ENCODE results near the gene PARD3. TPM values are rescaled to one million over a fixed set of nuclear protein-coding genes. Genes with fewer than 3 reads are reported as not detected.
"Not testable (repeated sequence)": the region's sequence is repeated elsewhere in the genome, so short reads cannot be mapped to it uniquely, and the experiment has no call there.

The PARD3 gene
- total RNA-seq, 1 experiment from 2014 or later, result 30.0 TPM

DNA sequence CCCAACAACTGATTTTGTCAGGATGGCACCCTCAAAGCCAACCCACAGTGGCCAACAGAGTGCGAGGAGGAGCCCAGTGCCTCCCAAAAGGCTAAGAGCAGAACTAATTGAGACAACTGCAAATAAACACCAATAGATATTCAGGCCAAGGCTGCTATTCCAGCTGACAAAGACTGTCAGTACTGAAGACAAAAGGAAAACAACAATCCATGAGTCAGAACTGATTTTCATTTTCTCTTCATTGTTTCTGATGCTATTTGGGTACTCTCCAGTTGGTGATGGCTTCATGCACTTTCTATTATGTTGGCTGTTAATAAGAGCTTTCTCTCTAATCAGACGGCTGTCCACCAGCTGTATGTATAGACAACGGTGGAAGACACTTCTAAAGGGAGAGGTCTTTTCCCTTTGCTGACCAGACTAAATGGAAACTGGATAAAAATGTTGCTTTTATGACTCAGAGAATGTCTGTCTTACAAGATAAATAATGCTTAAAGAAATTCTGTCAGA is 515.9 kb downstream of the PARD3 start:
- DNase-seq (ENCODE audit: low read depth), result peak; percentile 65

DNA sequence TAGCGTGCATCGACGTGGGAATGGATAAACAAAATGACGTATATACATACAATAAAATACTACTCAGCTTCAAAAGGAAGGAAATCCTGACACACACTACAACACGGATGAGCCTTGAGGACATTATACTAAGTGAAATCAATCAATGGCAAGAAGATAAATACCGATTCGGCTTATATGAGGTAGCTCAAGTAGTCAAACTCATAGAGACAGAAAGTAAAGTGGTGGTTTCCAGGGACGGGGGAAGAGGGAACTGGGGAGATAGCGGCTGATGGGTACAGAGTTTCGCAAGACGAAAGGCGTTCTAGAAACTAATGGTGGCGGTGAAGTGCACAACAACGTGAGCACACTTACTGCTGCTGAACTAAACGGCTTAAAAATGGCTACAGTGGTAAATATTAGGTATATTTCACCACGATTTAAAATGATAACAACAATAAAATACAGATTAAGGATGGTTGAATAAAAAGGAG is 516.7 kb downstream of the PARD3 start:
- no peak for DNase-seq (ENCODE audit: low read depth)

DNA sequence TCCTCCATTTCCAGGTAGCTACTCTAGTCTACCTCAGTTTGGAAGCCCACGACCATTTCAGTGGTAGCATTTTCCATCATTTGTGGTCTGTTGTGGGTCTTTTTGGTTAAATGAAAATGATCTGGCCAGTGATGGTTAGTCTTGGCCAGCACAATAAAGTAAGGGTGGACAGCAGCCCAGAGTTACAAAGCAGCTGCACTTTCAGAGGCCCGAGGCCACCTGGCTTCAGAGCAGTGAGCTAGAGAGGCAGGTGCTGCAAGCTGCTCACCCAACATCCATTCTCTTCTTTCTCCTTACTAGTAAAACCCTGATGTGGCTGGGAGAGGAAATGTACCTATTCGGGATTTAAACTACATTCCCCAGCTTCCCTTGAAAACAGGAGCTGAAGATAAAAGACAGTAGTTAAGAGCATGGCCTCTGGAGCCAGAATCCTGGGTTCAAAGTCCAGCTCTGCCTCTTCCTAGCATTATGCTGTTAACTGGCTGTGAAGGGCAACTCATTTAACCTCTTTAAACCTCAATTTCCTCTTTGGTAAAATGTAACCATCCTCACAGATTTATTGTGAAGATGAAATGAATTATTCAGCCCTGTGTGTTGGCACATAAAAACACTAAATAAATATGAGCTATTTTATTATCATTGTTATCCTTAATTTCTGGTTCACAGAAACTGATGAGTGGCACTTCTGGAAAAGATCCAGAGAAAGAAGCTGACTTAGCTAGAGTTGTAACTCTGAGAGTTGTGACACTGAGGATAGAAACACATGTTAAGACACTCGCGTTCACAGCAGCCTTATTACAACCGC is 517.4 kb downstream of the PARD3 start:
- no peak for DNase-seq (ENCODE audit: low read depth)

DNA sequence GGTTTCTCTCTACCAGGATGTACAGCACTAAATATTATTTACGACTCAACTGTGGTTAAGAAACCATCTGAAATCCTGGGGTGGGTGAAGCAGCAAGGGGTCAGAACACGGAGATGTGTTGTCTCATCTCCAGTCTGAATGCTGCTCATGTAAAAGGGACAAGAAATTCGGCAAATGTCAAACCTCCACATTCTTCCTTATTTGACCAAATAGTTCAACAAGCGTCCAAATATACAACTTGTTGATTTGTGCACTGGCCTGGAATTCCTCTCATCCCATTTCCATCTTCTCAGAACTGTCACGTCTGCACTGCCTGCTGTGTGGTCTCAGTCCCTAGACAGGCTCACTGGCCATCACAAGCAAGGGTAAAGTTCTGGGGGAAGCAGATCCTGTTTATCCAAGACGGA is 520.0 kb downstream of the PARD3 start:
- DNase-seq (ENCODE audit: low read depth), result peak; percentile 90

DNA sequence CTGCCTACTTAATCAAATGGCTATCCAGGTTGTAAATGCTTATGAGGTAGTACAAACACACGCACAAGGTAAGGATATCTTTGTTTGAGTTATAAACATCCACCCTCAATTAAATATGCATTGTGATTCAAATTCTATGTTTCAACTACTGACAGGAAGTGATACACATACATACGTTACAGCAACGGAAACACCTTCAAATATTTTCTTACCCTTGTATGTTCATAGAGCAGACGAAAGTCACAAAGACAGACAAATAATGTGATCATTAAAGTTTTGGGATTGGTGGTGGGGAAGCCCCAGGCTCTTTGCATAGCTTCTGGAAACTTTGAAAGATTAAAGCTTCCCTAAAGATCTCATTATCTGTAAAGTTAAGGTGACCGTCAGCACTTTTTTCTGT is 521.0 kb downstream of the PARD3 start:
- DNase-seq (ENCODE audit: low read depth), result no peak

DNA sequence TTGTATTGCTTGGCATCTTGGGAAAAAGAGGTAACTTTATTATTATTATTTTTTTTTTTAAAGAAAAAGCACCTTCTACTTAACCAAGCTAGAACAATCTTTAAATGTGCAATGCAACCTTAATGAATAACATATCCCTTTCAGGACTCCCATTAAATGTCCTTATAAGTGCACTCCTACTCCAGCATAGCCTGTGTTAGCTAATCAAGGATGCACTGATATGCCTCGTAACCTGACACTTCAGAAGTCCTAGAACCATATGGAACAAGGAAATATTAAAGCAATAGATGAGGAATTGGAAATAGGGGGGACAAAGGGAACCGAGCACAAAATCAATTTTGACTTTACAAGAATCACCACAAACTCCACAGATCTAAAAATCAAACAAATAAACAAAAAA is 522.4 kb downstream of the PARD3 start:
- no peak for DNase-seq (ENCODE audit: low read depth)

DNA sequence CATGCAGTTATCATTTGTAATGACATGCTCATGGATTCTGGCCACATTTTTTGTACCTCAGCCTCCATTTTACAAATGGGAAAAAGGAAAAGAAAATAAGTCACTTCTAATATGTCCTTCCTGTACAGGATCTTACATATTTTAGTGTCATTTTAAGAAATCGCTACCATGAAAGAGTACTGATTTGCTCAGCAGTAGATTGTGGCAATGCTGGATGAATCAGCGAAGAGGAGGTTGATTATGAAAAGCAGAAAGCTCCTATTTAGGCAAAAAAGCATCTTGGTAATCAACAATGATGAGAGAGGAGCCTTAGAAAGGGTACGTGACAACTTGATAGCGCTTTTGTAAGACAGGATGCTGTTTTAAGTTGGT is 522.9 kb downstream of the PARD3 start:
- DNase-seq (ENCODE audit: low read depth), result no peak

DNA sequence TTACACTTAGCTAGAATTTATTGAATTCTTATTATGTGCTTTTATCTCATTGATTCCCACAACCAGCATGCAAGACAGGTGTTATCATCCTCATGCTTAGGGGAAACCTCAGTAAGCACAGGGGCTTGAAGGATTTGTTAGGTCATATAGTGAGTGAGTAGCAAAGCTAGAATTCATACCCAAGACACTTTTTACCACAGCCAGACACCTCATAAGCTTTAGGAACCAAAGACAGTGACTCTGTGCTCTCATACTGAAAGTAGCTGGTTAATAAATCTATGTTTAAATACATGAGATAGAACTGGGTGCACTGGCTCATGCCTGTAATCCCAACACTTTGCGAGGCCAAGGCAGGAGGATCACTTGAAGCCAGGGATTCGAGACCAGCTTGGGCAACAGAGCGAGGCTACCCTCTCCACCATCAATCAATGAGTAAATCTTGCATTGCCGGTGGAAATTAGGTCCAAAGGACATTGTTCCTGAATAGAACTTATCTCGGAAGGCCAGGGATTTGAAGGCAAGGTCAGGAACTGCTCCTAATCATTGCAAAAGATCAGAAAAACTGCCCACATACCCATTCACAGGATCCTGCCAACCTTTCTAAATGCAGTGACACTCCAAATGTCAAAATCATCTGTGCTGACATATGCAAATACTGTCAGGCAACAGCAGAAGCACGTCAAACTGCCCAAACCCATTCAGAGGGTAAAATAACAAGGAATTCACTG is 523.5 kb downstream of the PARD3 start:
- DNase-seq (ENCODE audit: low read depth), result no peak

DNA sequence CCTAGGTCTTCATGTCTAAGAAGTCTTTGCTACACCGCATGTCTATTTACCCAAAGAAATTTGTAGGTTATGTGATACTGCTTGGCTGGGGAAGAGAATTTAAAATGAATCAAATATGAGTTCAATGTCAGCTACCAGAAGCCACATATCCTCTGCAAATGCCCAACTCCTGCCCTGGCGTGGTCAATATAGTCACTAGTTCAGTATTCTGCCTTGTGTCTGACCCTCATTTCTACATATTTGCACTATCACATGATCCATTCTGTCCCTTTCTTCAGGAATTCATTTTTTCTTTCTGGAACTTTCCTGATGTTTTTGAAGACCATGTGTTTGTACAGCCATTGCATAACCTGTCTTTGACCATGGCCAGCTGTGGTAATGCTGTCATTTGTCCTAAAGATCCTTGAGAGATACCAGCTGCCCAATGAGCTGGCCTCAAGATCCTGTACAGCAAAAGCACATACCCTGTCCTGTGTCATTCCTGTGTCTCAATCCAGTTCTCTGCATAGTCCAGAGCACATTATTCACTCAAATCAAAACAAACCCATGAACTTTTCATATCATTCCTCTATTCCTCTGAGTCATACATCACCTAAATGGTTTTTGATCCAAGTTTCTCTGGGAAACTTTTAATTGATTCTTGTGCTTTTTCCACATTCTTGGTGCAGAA is 524.5 kb downstream of the PARD3 start:
- DNase-seq (ENCODE audit: low read depth), result peak; percentile 79

DNA sequence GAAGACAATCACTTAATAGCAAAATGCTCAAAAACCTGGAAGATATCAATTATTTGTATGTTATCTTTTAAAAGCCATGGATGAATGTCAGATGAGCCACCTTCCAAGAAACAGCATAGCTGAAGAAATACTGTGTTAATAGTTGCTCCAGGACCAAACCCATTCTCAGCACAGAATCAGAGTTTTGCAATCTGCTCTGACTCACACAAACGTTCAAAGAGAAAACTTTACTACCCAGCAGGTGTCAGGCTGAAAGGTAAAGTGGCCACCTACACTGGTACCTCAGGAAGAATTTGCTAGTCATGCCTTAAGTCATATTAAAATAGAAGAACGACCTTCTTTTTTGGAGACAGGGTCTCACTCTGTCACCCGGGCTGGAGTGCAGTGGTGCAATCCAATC is 526.5 kb downstream of the PARD3 start:
- DNase-seq (ENCODE audit: low read depth), result no peak

DNA sequence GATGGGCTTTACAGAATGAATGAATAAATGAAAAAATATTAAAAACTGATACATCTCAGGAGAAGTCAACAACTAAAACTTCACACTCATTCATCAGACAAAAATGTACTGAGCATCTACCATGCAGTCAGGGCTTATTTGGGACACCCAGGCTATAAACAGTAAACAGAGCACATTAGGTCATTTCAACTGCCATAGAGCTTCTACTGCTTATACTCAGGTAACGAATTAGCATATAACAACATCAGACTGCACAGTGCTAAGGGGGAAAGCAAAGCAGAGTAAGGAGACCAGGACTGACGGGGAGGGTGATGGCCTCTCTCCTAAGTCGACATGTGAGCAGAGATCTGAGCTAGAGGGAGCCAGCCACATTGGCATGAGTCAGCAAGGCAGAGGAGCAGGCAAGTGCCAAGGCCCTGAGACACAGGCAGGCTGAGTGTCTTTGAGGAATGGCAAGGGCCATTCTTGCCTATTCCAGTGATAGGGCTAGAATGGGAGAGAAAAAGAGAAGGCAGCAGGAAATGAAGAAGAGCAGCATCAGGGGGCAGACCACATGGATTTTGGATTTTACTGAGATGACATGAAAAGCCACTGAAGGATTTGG is 528.9 kb downstream of the PARD3 start:
- peak; percentile 73 for DNase-seq (ENCODE audit: low read depth)

DNA sequence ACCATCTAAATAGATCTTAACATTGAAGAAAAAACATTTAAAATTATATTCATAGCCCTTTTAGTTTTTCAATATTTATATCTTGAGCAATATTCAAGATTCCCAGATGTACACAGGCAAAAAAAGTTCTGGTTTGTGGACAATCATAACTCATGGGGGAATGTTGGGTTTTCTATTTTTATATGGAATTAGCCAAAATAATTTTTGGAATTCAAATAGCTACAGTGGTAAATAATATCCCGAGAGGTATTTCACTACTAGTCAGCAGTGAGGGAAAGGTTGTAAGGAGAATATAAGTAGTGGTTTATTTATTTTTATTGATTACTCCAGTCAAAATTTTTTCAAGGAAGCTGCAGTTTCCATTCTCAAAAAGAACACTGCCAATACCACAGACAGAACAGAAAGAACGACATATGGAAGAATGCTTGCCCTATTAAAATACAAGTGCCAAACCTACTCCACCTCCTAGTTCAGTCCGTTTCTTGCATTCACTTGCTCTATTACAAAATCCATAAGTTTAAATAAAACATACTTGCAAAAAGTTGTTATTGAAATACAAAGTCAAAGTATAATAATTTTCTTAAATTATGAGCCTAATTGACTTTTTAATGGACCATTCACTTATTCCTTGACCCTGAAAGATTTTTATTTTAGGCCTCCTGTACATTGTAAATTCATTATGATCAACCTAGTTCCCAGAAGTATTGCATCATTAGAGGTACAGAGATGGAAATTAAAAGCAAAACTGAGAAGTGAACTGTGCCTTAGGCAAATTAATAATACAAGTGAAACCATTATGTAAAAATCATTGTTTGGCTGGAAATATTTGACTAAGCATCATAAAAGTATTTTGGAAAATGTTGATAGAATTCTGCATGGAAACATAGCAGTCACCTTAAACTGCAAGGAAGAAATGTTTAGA is 533.2 kb downstream of the PARD3 start:
- DNase-seq (ENCODE audit: low read depth), result no peak

DNA sequence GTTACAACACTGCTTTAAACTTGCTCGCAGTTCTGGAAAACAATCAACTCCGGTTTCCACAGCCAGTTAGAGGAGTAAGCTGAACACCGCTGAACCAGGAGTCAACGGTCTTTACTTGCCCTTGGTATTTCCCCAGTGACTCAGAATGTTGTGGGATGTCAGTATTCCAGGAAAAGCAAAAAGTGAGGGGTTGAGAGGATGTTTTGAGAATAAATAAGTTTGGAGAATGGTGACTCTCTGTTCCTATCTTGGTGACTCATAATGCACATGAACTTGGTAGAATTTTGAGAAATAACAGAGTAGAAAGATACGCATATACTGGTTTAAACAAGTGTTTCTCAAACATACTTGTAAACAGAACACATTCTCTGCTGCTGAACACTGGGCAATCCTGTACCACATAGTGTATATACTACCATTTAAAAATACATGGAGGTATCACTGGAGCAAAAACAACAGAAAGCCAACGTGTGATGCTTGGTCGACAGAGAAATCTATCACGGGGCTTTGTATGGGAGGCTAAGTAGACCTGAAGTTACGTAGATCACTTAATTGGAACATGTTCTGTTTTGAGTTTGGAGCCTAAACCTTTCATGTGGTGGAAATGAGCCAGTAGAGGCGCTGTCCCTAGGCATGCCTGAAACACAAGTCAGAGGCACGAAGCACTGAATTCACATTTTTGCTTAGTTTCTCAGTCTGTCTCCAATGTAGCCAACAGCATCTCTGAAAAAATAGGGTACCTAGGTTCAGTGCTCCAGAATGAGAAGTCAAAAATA is 534.3 kb downstream of the PARD3 start:
- peak; percentile 97 for DNase-seq (ENCODE audit: low read depth)

DNA sequence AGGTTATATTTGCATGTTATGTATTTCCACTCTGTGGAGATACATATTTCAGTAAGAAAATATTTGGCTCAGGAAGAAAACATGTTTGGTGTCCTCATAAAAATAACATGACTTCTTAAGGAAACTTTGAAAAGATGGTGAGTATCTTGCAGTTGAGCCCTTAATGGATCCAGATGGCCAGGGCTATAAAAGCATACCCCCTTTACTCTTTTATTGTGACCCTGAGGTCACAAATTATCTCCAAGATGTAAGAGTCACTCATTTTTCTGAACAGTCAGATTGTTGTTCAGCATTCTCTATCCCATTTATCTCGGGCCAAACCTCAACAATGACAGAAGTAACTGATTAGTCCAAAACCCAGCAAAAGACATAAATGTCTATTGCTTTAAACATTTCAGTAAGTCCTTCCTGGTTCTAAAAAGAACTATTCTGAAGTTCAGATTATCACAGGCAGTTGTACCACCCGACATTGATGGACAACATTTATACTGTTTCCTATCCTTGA is 539.4 kb downstream of the PARD3 start:
- peak; percentile 50 for DNase-seq (ENCODE audit: low read depth)

DNA sequence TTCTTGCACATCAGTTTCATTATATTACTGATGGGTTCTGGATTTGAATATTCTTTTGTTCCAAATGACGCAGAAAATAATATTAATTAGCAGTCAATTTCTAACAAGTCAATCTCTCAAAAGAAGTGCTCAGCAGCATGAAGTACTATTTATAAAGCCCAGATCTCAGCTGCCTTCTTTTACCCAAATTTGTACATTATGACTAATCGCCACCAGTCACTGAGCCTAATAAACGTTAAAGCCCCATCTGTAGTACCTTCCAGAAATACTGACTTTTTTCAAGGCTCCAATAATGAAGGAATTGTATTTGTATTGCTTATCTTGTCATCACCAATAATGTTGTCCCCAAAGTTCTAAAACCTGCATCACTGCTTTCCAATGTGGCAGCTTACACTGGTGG is 540.2 kb downstream of the PARD3 start:
- DNase-seq (ENCODE audit: low read depth), result no peak

DNA sequence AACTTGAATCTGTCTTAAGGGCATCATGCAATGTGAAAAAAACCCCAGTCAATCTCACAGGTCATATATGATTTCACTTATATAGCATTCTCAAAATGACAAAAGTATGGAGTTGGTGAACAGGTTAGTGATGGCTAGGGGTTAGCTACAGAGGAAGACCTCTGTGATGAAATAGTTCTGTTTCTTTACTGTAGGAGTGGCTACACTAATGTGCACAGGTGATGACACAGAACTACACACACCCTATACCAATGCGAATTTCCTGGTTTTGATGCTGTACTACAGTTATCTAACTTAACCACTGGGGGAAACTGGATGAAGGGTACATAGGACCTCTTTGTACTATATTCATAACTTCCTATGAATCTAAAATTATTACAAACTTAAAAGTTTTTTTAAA is 541.8 kb downstream of the PARD3 start:
- no peak for DNase-seq (ENCODE audit: low read depth)

DNA sequence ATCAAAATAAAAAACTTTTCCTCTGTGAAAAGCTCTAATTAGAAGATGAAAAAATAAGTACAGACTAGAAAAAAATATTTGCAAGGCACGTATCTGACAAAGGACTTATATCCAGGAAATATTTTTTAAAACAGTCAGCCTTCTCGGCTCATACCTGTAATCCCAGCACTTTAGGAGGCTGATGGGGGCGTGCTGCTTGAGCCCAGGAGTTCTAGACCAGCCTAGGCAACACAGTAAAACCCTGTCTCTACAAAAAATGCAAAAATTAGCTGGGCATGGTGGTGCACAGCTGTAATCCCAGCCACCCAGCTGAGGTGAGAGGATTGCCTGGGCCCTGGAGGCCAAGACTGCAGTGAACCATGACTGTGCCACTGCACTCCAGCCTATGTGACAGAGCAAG is 542.8 kb downstream of the PARD3 start:
- no peak for DNase-seq (ENCODE audit: low read depth)

DNA sequence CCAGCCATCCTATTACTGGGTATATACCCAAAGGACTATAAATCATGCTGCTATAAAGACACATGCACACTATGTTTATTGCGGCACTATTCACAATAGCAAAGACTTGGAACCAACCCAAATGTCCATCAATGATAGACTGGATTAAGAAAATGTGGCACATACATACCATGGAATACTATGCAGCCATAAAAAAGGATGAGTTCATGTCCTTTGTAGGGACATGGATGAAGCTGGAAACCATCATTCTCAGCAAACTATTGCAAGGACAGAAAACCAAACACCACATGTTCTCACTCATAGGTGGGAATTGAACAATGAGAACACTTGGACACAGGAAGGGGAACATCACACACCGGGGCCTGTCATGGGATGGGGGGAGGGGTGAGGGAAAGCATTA is 546.7 kb downstream of the PARD3 start:
- not testable (repeated sequence) for DNase-seq (ENCODE audit: low read depth)

DNA sequence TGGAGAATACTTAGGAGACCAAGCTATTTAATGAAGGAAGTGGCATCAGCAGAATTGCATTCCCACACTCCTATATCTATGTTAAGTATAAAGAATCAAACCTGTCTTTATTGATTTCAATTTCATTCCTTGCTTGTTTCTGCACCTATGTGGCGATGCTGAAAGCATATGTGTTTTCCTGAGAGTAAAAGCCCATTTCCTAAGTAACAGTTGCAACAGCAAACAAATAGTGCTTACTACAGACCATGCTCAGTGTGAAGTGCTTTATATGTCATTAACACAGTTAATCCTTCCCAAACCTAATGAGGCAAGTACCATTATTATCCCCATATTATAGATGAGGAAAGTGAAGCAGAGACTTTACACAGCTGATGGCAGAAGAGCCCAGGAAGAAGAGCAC is 552.1 kb downstream of the PARD3 start:
- DNase-seq (ENCODE audit: low read depth), result peak; percentile 13

DNA sequence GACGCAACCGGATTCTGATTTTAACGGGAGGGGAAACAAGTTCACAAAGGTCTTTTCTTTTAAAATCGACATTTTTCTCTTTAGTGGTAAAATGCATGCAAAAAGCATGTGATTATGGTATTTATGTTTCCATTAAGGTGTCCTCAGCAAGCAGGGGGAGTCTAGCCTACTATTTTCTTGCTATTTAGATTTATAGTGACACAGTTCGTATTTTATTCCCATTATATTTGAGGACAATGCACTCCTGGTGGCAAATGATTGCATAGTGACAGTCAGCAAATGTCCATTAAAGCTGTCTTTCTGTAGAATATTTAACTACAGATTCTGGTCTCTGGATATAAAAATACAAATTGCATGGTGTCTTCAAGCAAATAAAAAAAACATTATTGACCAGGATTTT is 554.2 kb downstream of the PARD3 start:
- no peak for DNase-seq (ENCODE audit: low read depth)

Data from RPMI7951 (cell line).